IPS-NIHi7 (cell line): ENCODE results near the gene MCM7.
A peak's percentile ranks its signal among the peaks of the same experiment; 100 is the strongest.

Experiments used
- DNase-seq: peaks from one replicate; pipeline ENCODE4 v3.0.0; 2012; ENCODE audit warnings: mixed read lengths; ENCODE audit errors: extremely low spot score

MCM7 gene

GRCh38 chr7:100071018-100071723 lies 30.0 kb downstream of the MCM7 start:
- DNase-seq: no peak

GRCh38 chr7:100069991-100070390 lies 31.2 kb downstream of the MCM7 start:
- DNase-seq: no peak

- peak; percentile 49 for DNase-seq
These were observed 34.2 kb downstream of the MCM7 start for GRCh38 chr7:100066953-100067352.

GRCh38 chr7:100065452-100066186 lies 35.6 kb downstream of the MCM7 start:
- no peak for DNase-seq

- no peak for DNase-seq
These were observed 37.0 kb downstream of the MCM7 start for GRCh38 chr7:100064162-100064561.

GRCh38 chr7:100063376-100063775 lies 37.8 kb downstream of the MCM7 start:
- no peak for DNase-seq

- no peak for DNase-seq
These were observed 39.5 kb downstream of the MCM7 start for GRCh38 chr7:100061518-100062193.

GRCh38 chr7:100059251-100059739 lies 41.9 kb downstream of the MCM7 start:
- no peak for DNase-seq

- no peak for DNase-seq
These were observed 44.2 kb downstream of the MCM7 start for GRCh38 chr7:100057006-100057405.

GRCh38 chr7:100053215-100053614 lies 48.0 kb downstream of the MCM7 start:
- DNase-seq: peak; percentile 57

GRCh38 chr7:100051611-100052010 lies 49.6 kb downstream of the MCM7 start:
- DNase-seq: no peak

GRCh38 chr7:100049441-100050291 lies 51.5 kb downstream of the MCM7 start, which contains the start of gene ZSCAN21:
TSS of gene ZSCAN21 (plus strand) at chr7:100049774. CDS start at chr7:100057007, 7,233 bp downstream.
- DNase-seq: peak; percentile 97

- no peak for DNase-seq
These were observed 52.5 kb downstream of the MCM7 start for GRCh38 chr7:100048680-100049079.

GRCh38 chr7:100044718-100045117 lies 56.5 kb downstream of the MCM7 start:
- DNase-seq: no peak
